ENCODE data around the gene OR6C2.
"Not testable (repeated sequence)": the region's sequence is repeated elsewhere in the genome, so short reads cannot be mapped to it uniquely, and the experiment has no call there.

GRCh38 chr12:55464926-55465325, 21.1 kb downstream of the OR6C2 start:
- not testable (repeated sequence) for TF ChIP-seq CTCF, POLR2A (IDR thresholded peaks at IDR 0.05)

All from body of pancreas (tissue), 4 donors.